H9 (cell line): ENCODE data around the gene FLT3LG. TPM values are rescaled to one million over a fixed set of nuclear protein-coding genes. Genes with fewer than 3 reads are reported as not detected.

Source experiments
- DNase-seq: peaks from one replicate; pipeline ENCODE4 v3.0.0-alpha.2; 2017
- H2AFZ ChIP-seq: one replicate; pipeline ENCODE4 v1.6.1; 2013; ENCODE audit warnings: mild to moderate bottlenecking, low read length, control low read depth, moderate library complexity
- H2AK5ac ChIP-seq: 2 replicates; pipeline ENCODE4 v1.6.1; 2013; ENCODE audit warnings: low read length, control low read depth, mixed read lengths; ENCODE audit not compliant: insufficient read length
- H2BK120ac ChIP-seq: one replicate; pipeline ENCODE4 v1.6.1; 2013; ENCODE audit warnings: low read depth, mild to moderate bottlenecking, low read length, control low read depth, inconsistent platforms; ENCODE audit not compliant: poor library complexity, severe bottlenecking
- H2BK12ac ChIP-seq: 2 replicates; pipeline ENCODE4 v1.6.1; 2013; ENCODE audit warnings: low read length, control low read depth, mixed read lengths, low read depth; ENCODE audit not compliant: insufficient read length
- H2BK15ac ChIP-seq: 2 replicates; pipeline ENCODE4 v1.6.1; 2013; ENCODE audit warnings: low read depth, low read length, control low read depth
- H2BK20ac ChIP-seq: one replicate; pipeline ENCODE4 v1.6.1; 2013; ENCODE audit warnings: low read depth, mild to moderate bottlenecking, low read length, control low read depth, inconsistent platforms; ENCODE audit not compliant: poor library complexity, severe bottlenecking
- H2BK5ac ChIP-seq: 2 replicates; pipeline ENCODE4 v1.6.1; 2013; ENCODE audit warnings: low read length, control low read depth, mixed read lengths; ENCODE audit not compliant: insufficient read length
- H3K14ac ChIP-seq: 2 replicates; pipeline ENCODE4 v1.6.1; 2013; ENCODE audit warnings: low read length, control low read depth; ENCODE audit not compliant: insufficient read depth
- H3K18ac ChIP-seq: 2 replicates; pipeline ENCODE4 v1.6.1; 2013; ENCODE audit warnings: low read depth, mild to moderate bottlenecking, mixed read lengths, low read length, control low read depth; ENCODE audit not compliant: insufficient read length
- H3K23ac ChIP-seq: 2 replicates; pipeline ENCODE4 v1.6.1; 2013; ENCODE audit warnings: low read length, control low read depth, mixed read lengths, low read depth; ENCODE audit not compliant: insufficient read length
- H3K23me2 ChIP-seq: 2 replicates; pipeline ENCODE4 v1.6.1; 2013; ENCODE audit warnings: low read depth, mild to moderate bottlenecking, mixed read lengths, low read length, control low read depth; ENCODE audit not compliant: insufficient read length, poor library complexity, severe bottlenecking
- H3K27ac ChIP-seq: 2 replicates; pipeline ENCODE4 v1.5.1; 2013; ENCODE audit warnings: low read length, control low read depth, mixed read lengths, low read depth; ENCODE audit not compliant: insufficient read length
- H3K27me3 ChIP-seq: 2 replicates; pipeline ENCODE4 v1.6.1; 2013; ENCODE audit warnings: low read length, control low read depth, inconsistent platforms; ENCODE audit not compliant: insufficient read depth
- H3K4ac ChIP-seq: 2 replicates; pipeline ENCODE4 v1.6.1; 2013; ENCODE audit warnings: low read depth, mild to moderate bottlenecking, control low read depth, inconsistent platforms, low read length, moderate library complexity
- H3K4me1 ChIP-seq: 2 replicates; pipeline ENCODE4 v1.6.1; 2013; ENCODE audit warnings: low read length, control low read depth, inconsistent platforms; ENCODE audit not compliant: insufficient read depth
- H3K4me2 ChIP-seq: 2 replicates; pipeline ENCODE4 v1.6.1; 2013; ENCODE audit warnings: low read length, control low read depth, mixed read lengths; ENCODE audit not compliant: insufficient read length, insufficient read depth
- H3K56ac ChIP-seq: 2 replicates; pipeline ENCODE4 v1.6.1; 2013; ENCODE audit warnings: low read depth, mild to moderate bottlenecking, mixed read lengths, low read length, control low read depth; ENCODE audit not compliant: insufficient read length
- H3K79me1 ChIP-seq: 2 replicates; pipeline ENCODE4 v1.6.1; 2013; ENCODE audit warnings: low read depth, mild to moderate bottlenecking, moderate library complexity, low read length, control low read depth, inconsistent platforms; ENCODE audit not compliant: insufficient read depth, poor library complexity, severe bottlenecking
- H3K79me2 ChIP-seq: 2 replicates; pipeline ENCODE4 v1.6.1; 2013; ENCODE audit warnings: low read length, control low read depth, inconsistent platforms; ENCODE audit not compliant: insufficient read depth
- H3K9ac ChIP-seq: 2 replicates; pipeline ENCODE4 v1.6.1; 2013; ENCODE audit warnings: low read length, control low read depth, mixed read lengths; ENCODE audit not compliant: insufficient read length; ENCODE audit errors: extremely low read depth
- H3K9me3 ChIP-seq: one replicate; pipeline ENCODE4 v1.6.1; 2013; ENCODE audit warnings: low read depth, low read length, inconsistent platforms; ENCODE audit not compliant: control insufficient read depth
- H3T11ph ChIP-seq: one replicate; pipeline ENCODE4 v1.6.1; 2013; ENCODE audit warnings: mild to moderate bottlenecking, low read length, control low read depth, inconsistent platforms
- H4K20me1 ChIP-seq: one replicate; pipeline ENCODE4 v1.6.1; 2013; ENCODE audit not compliant: control insufficient read depth, insufficient read length, insufficient read depth
- H4K5ac ChIP-seq: 2 replicates; pipeline ENCODE4 v1.6.1; 2013; ENCODE audit warnings: low read depth, mild to moderate bottlenecking, mixed read lengths, low read length, control low read depth; ENCODE audit not compliant: insufficient read length
- H4K8ac ChIP-seq: replicated peaks from 2 replicates; pipeline ENCODE4 v1.6.1; 2013; ENCODE audit warnings: low read length, control low read depth, mixed read lengths, low read depth; ENCODE audit not compliant: insufficient read length
- H4K91ac ChIP-seq: 2 replicates; pipeline ENCODE4 v1.6.1; 2013; ENCODE audit warnings: low read depth, mild to moderate bottlenecking, moderate library complexity, mixed read lengths, low read length, control low read depth; ENCODE audit not compliant: insufficient read length
- H3K27ac Mint-ChIP-seq, 3 experiments: 2 replicates in 2 of 3; 3 replicates in 1 of 3; pipeline ENCODE4 v1.8.0; 2020 to 2021; ENCODE audit warnings: mixed read lengths in 3 of 3, mild to moderate bottlenecking in 1 of 3, moderate library complexity in 1 of 3
- H3K27me3 Mint-ChIP-seq: 2 replicates; pipeline ENCODE4 v1.8.0; 2021; ENCODE audit warnings: low read depth, mild to moderate bottlenecking, moderate library complexity, mixed read lengths
- H3K36me3 Mint-ChIP-seq, 3 experiments: 2 replicates in 2 of 3; 3 replicates in 1 of 3; pipeline ENCODE4 v1.8.0; 2020 to 2021; ENCODE audit warnings: low read depth in 3 of 3, mixed read lengths in 3 of 3; ENCODE audit not compliant: insufficient read depth in 1 of 3
- H3K4me1 Mint-ChIP-seq, 2 experiments: 2 replicates each; pipeline ENCODE4 v1.8.0; 2020; ENCODE audit warnings: mixed read lengths in 2 of 2
- H3K4me3 Mint-ChIP-seq, 2 experiments: 2 replicates in 1 of 2; 3 replicates in 1 of 2; pipeline ENCODE4 v1.8.0; 2020 to 2021; ENCODE audit warnings: mild to moderate bottlenecking in 2 of 2, mixed read lengths in 2 of 2, moderate library complexity in 1 of 2
- H3K9me3 Mint-ChIP-seq, 2 experiments: 2 replicates in 1 of 2; 3 replicates in 1 of 2; pipeline ENCODE4 v1.8.0; 2020; ENCODE audit warnings: mild to moderate bottlenecking in 2 of 2, mixed read lengths in 2 of 2, moderate library complexity in 1 of 2
- WGBS: extraction: QIAGEN DNeasy Blood & Tissue Kit; methylation state at CpG from one replicate; pipeline ENCODE4 v1.1.7; 2013; ENCODE audit warnings: missing lambda C conversion rate, low lambda C conversion rate, mixed read lengths; ENCODE audit not compliant: insufficient read length; ENCODE audit errors: extremely low coverage; 5-methylcytosine and 5-hydroxymethylcytosine counted together
- total RNA-seq: library from RNA; stranded (reverse); gene quantifications from 2 replicates; pipeline ENCODE4 v1.2.1, GENCODE V29; 2021
- TF ChIP-seq, protein P1 (sequence below): fragments of 200-600 bp; sonication (generic); conservative IDR thresholded peaks from 3 replicates; pipeline ENCODE4 v1.8.0; 2021; ENCODE audit warnings: antibody characterized with exemption, mild to moderate bottlenecking

Gene FLT3LG
- total RNA-seq, 1 experiment from 2014 or later: 2.1 TPM

DNA sequence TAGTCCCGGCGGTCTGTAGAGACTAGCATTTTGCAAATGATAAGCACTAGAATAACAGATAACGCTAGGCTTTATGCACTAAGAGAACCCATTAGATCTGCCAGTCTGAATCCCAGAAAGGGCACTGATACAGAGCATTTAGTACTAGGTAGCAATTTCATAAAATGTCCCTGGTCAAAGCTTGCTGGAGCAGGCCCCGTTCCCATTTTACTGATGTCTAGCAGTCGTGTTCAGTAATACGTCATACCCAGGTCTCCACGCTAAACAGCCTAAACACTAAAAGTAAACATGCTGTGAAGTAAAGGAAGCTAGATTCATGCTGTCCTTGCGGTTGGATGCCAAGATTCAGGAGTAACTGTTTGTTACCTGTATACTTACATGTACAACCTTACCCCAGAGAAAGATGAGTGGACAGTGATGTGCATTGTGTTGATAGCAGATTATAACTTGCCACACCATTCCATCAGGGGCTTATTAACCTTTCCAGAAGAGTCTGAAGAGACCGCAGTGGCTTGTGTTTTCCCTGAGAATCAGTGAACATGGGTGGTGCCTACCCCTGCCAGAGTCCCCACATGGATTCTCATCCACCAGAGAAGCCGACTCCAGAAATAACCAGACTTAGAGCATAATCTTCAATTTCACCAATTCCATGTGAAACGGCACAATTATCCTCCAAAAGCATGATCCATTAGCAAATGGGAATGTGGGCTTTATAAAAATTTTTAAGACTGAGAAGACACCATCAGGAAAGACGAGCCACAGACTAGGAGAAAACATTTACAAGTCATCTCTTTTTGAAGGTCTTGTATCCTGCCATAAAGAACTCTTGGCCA lies 18.8 kb downstream of the FLT3LG start:
- peak overlapping the region; percentile 75 to 96 (median 89); a peak in 6 of 7 replicates for H3K27ac Mint-ChIP-seq
- Histone ChIP-seq H2BK120ac (no peak overlapping the region), H4K91ac (no peak overlapping the region), H3T11ph (no peak overlapping the region), H3K4me1 (no peaks in the 10 kb centered on the region; the same call in 1 of the 2 replicates), H3K18ac (no peak overlapping the region), H2AK5ac (no peak overlapping the region), H3K9me3 (no peaks in the 10 kb centered on the region), H3K56ac (no peak overlapping the region), H3K4ac (no peak overlapping the region), H4K8ac (no peak overlapping the region), H3K23ac (no peak overlapping the region), H2AFZ (no peak overlapping the region), H2BK5ac (no peak overlapping the region), H3K4me2 (no peak overlapping the region), H2BK12ac (no peak overlapping the region), H2BK15ac (no peak overlapping the region), H3K9ac (no peak overlapping the region), H3K27me3 (no peaks in the 10 kb centered on the region), H3K27ac (peak overlapping the region; percentile 12), H2BK20ac (no peak overlapping the region), H3K79me1 (peaks cover 9% of the 10 kb centered on the region), H3K23me2 (peaks cover 19% of the 10 kb centered on the region), H4K5ac (no peak overlapping the region), H3K79me2 (peaks cover 18% of the 10 kb centered on the region), H3K14ac (no peak overlapping the region), H4K20me1 (no peaks in the 10 kb centered on the region)
- peaks cover 8% of the 10 kb centered on the region; the same call in 1 of the 2 replicates for H3K27me3 Mint-ChIP-seq
- H3K9me3 Mint-ChIP-seq: peaks cover 10 to 12% of the 10 kb centered on the region in 2 experiments; a peak in 4 of 5 replicates
- DNase-seq: no peak
- peaks cover 19 to 29% of the 10 kb centered on the region in 2 experiments for H3K4me1 Mint-ChIP-seq
- peak overlapping the region in 1 of 2 experiments; percentile 54; a peak in 2 of 5 replicates for H3K4me3 Mint-ChIP-seq
- no CpG with 5 or more reads among the region's 12 CpGs for WGBS
- H3K36me3 Mint-ChIP-seq: peaks cover 65 to 70% (median 67%) of the 10 kb centered on the region in 3 experiments
- TF ChIP-seq, protein P1, sequence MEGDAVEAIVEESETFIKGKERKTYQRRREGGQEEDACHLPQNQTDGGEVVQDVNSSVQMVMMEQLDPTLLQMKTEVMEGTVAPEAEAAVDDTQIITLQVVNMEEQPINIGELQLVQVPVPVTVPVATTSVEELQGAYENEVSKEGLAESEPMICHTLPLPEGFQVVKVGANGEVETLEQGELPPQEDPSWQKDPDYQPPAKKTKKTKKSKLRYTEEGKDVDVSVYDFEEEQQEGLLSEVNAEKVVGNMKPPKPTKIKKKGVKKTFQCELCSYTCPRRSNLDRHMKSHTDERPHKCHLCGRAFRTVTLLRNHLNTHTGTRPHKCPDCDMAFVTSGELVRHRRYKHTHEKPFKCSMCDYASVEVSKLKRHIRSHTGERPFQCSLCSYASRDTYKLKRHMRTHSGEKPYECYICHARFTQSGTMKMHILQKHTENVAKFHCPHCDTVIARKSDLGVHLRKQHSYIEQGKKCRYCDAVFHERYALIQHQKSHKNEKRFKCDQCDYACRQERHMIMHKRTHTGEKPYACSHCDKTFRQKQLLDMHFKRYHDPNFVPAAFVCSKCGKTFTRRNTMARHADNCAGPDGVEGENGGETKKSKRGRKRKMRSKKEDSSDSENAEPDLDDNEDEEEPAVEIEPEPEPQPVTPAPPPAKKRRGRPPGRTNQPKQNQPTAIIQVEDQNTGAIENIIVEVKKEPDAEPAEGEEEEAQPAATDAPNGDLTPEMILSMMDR: no peak
